IMR-90 (cell line): ENCODE results near the gene DNAJB9. TPM values are rescaled to one million over a fixed set of nuclear protein-coding genes. Genes with fewer than 3 reads are reported as not detected.

Source experiments
- ATAC-seq: fragments of 200-7000 bp; cut with Tn5 transposase; 2 replicates; pipeline ENCODE4 v1.9.1; 2020; ENCODE audit warnings: low read depth, mild to moderate bottlenecking, moderate library complexity
- BruUV-seq: library from RNA; stranded (reverse); fragments of 400-500 nt; replicated peaks from 2 replicates; lab custom pipeline; 2021; lab: Mats Ljungman, UMichigan
- CTCF ChIA-PET: fragments of 300-600 bp; formaldehyde crosslinking; extraction: SDS; loops from one replicate; lab custom pipeline; 2021; ENCODE audit warnings: antibody characterized with exemption; lab: Yijun Ruan, JAX
- POLR2A ChIA-PET: fragments of 300-600 bp; sonication (Branson Sonifier 250); formaldehyde crosslinking; loops from one replicate; lab custom pipeline; 2022; ENCODE audit warnings: antibody characterized with exemption; ENCODE audit not compliant: unreplicated experiment; lab: Charles Lee
- DNase-seq: peaks from one replicate; pipeline ENCODE4 v3.0.0; 2013
- H2AFZ ChIP-seq: replicated peaks from 2 replicates; pipeline ENCODE3; 2013; ENCODE audit warnings: low read length, mild to moderate bottlenecking; ENCODE audit not compliant: poor library complexity
- H2AK5ac ChIP-seq: 2 replicates; pipeline ENCODE4 v1.6.1; 2013; ENCODE audit warnings: low read depth, low read length, inconsistent platforms
- H2AK9ac ChIP-seq: replicated peaks from 2 replicates; pipeline ENCODE3; 2013; ENCODE audit warnings: mild to moderate bottlenecking, low read depth, low read length, moderate library complexity; ENCODE audit not compliant: poor library complexity
- H2BK120ac ChIP-seq: 2 replicates; pipeline ENCODE4 v1.6.1; 2013; ENCODE audit warnings: low read depth, low read length, inconsistent platforms
- H2BK15ac ChIP-seq: 3 replicates; pipeline ENCODE4 v1.6.1; 2013; ENCODE audit warnings: low read depth, low read length, inconsistent platforms
- H2BK20ac ChIP-seq: 2 replicates; pipeline ENCODE4 v1.6.1; 2013; ENCODE audit warnings: low read depth, mild to moderate bottlenecking, inconsistent platforms, low read length, moderate library complexity
- H2BK5ac ChIP-seq: 2 replicates; pipeline ENCODE4 v1.6.1; 2013; ENCODE audit warnings: mild to moderate bottlenecking, low read depth, low read length, inconsistent platforms; ENCODE audit not compliant: poor library complexity, severe bottlenecking
- H3K14ac ChIP-seq: replicated peaks from 2 replicates; pipeline ENCODE4 v1.6.1; 2013; ENCODE audit warnings: low read depth, low read length, inconsistent platforms
- H3K18ac ChIP-seq: 2 replicates; pipeline ENCODE4 v1.6.1; 2013; ENCODE audit warnings: low read depth, low read length, control low read depth
- H3K23ac ChIP-seq: 2 replicates; pipeline ENCODE4 v1.6.1; 2013; ENCODE audit warnings: low read depth, low read length, inconsistent platforms
- H3K27ac ChIP-seq: 2 replicates; pipeline ENCODE4 v1.5.1; 2013; ENCODE audit warnings: mild to moderate bottlenecking, control low read depth, low read length; ENCODE audit not compliant: insufficient read depth
- H3K27me3 ChIP-seq: 2 replicates; pipeline ENCODE4 v1.6.1; 2013; ENCODE audit warnings: low read length; ENCODE audit not compliant: control insufficient read depth, insufficient read depth
- H3K36me3 ChIP-seq: 2 replicates; pipeline ENCODE4 v1.6.1; 2013; ENCODE audit warnings: low read length, mixed read lengths; ENCODE audit not compliant: control insufficient read depth, insufficient read depth
- H3K4ac ChIP-seq: 2 replicates; pipeline ENCODE4 v1.6.1; 2013; ENCODE audit warnings: low read depth, low read length, inconsistent platforms
- H3K4me1 ChIP-seq: 2 replicates; pipeline ENCODE4 v1.6.1; 2013; ENCODE audit warnings: low read length, mixed read lengths; ENCODE audit not compliant: control insufficient read depth, insufficient read depth
- H3K4me2 ChIP-seq: 2 replicates; pipeline ENCODE4 v1.6.1; 2013; ENCODE audit warnings: low read depth, mild to moderate bottlenecking, control low read depth, low read length, moderate library complexity
- H3K4me3 ChIP-seq: 2 replicates; pipeline ENCODE4 v1.5.1; 2013; ENCODE audit warnings: low read depth, mild to moderate bottlenecking, control low read depth, low read length, moderate library complexity; ENCODE audit not compliant: insufficient read depth
- H3K56ac ChIP-seq: 2 replicates; pipeline ENCODE4 v1.6.1; 2013; ENCODE audit warnings: low read length, inconsistent platforms; ENCODE audit not compliant: insufficient read depth; ENCODE audit errors: extremely low read depth
- H3K79me1 ChIP-seq, 2 experiments: 2 replicates each; pipeline ENCODE4 v1.6.1; 2013; ENCODE audit warnings: low read length in 2 of 2, inconsistent platforms in 1 of 2, low read depth in 1 of 2
- H3K9ac ChIP-seq: 2 replicates; pipeline ENCODE4 v1.6.1; 2013; ENCODE audit warnings: low read depth, low read length, control low read depth
- H3K9me1 ChIP-seq: 2 replicates; pipeline ENCODE4 v1.6.1; 2013; ENCODE audit warnings: low read length, inconsistent platforms; ENCODE audit not compliant: insufficient read depth
- H3K9me3 ChIP-seq: 2 replicates; pipeline ENCODE4 v1.6.1; 2013; ENCODE audit warnings: low read length; ENCODE audit not compliant: control insufficient read depth, insufficient read depth
- H4K20me1 ChIP-seq: 2 replicates; pipeline ENCODE4 v1.6.1; 2013; ENCODE audit warnings: low read length, inconsistent platforms; ENCODE audit not compliant: insufficient read depth
- H4K5ac ChIP-seq: 2 replicates; pipeline ENCODE4 v1.6.1; 2013; ENCODE audit warnings: mild to moderate bottlenecking, low read depth, low read length, control low read depth
- H4K8ac ChIP-seq, 2 experiments: 2 replicates each; pipeline ENCODE4 v1.6.1; 2013; ENCODE audit warnings: low read depth in 2 of 2, low read length in 2 of 2, control low read depth in 1 of 2, inconsistent platforms in 1 of 2
- H4K91ac ChIP-seq: 2 replicates; pipeline ENCODE4 v1.6.1; 2013; ENCODE audit warnings: low read depth, low read length, inconsistent platforms; ENCODE audit not compliant: insufficient read depth
- BHLHE40 ChIP-seq: fragments of 150-350 bp; IDR thresholded peaks from 2 replicates; pipeline ENCODE4 v1.6.1; 2016; ENCODE audit warnings: mild to moderate bottlenecking, low read depth, low read length
- CEBPB ChIP-seq: IDR thresholded peaks from 2 replicates; pipeline ENCODE4 v1.6.1; 2012; ENCODE audit warnings: low read depth, low read length, improper control_type of control experiment
- CHD1 ChIP-seq: IDR thresholded peaks from 2 replicates; pipeline ENCODE4 v1.6.1; 2012; ENCODE audit warnings: low read depth, low read length, improper control_type of control experiment
- FOS ChIP-seq: fragments of 150-350 bp; IDR thresholded peaks from 2 replicates; pipeline ENCODE4 v1.6.1; 2016; ENCODE audit warnings: low read depth, low read length
- MAFK ChIP-seq: IDR thresholded peaks from 2 replicates; pipeline ENCODE4 v1.6.1; 2012; ENCODE audit warnings: low read depth, low read length, improper control_type of control experiment
- MAZ ChIP-seq: IDR thresholded peaks from 2 replicates; pipeline ENCODE4 v1.6.1; 2012; ENCODE audit warnings: low read depth, mild to moderate bottlenecking, low read length, improper control_type of control experiment, moderate library complexity, borderline replicate concordance
- MXI1 ChIP-seq: IDR thresholded peaks from 2 replicates; pipeline ENCODE4 v1.6.1; 2012; ENCODE audit warnings: low read depth, mild to moderate bottlenecking, low read length, moderate library complexity, borderline replicate concordance
- NFE2L2 ChIP-seq: fragments of 150-350 bp; IDR thresholded peaks from 2 replicates; pipeline ENCODE4 v1.6.1; 2016; ENCODE audit warnings: low read depth, mild to moderate bottlenecking, low read length
- POLR2A ChIP-seq: IDR thresholded peaks from 2 replicates; pipeline ENCODE4 v1.6.1; 2012; ENCODE audit warnings: mild to moderate bottlenecking, low read depth, low read length
- RAD21 ChIP-seq: IDR thresholded peaks from 2 replicates; pipeline ENCODE4 v1.6.1; 2012; ENCODE audit warnings: low read length, improper control_type of control experiment
- RCOR1 ChIP-seq: IDR thresholded peaks from 2 replicates; pipeline ENCODE4 v1.6.1; 2012; ENCODE audit warnings: mild to moderate bottlenecking, low read length, improper control_type of control experiment; ENCODE audit not compliant: insufficient replicate concordance
- RFX5 ChIP-seq: IDR thresholded peaks from 2 replicates; pipeline ENCODE4 v1.8.0; 2012; ENCODE audit warnings: low read depth, mild to moderate bottlenecking, low read length, moderate library complexity
- SMC3 ChIP-seq: fragments of 150-350 bp; IDR thresholded peaks from 2 replicates; pipeline ENCODE4 v1.6.1; 2016; ENCODE audit warnings: low read depth, mild to moderate bottlenecking, antibody characterized with exemption, low read length, moderate library complexity
- WGBS, 2 experiments: methylation state at CpG; one replicate each; pipeline versions ENCODE4 v1.1.5 to v1.1.7; 2013; ENCODE audit warnings: missing lambda C conversion rate in 2 of 2; ENCODE audit not compliant: insufficient read length in 1 of 2; ENCODE audit errors: extremely low coverage in 2 of 2; 5-methylcytosine and 5-hydroxymethylcytosine counted together
- dilution Hi-C: fragments of 300-500 bp; cut with HindIII; formaldehyde crosslinking; loops from one replicate; pipeline ENCODE4 v1.14.3; 2018; ENCODE audit warnings: low sequenced_read_pairs; ENCODE audit not compliant: unreplicated experiment
- in situ Hi-C: fragments of 300-500 bp; cut with MboI; formaldehyde crosslinking; loops from 3 replicates; pipeline ENCODE4 v1.14.3; 2019; ENCODE audit warnings: low sequenced_read_pairs, inconsistent platforms, mixed read lengths
- intact Hi-C: fragments of 100-400 bp; cut with micrococcal nuclease; formaldehyde crosslinking; loops from 2 replicates; pipeline ENCODE4 v1.10.0; 2022
- polyA plus RNA-seq, 3 experiments: library from polyadenylated mRNA; depleted of rRNA; stranded (reverse); fragments of >200 nt; gene quantifications; 2 replicates each; pipeline ENCODE4 v1.2.3, GENCODE V29; 2012; ENCODE audit warnings: low replicate concordance in 1 of 3
- total RNA-seq: library from RNA; depleted of rRNA; stranded (reverse); fragments of >200 nt; gene quantifications from 2 replicates; pipeline ENCODE4 v1.2.3, GENCODE V29; 2012
- TF ChIP-seq, protein P1 (sequence below): fragments of 150-350 bp; IDR thresholded peaks from 2 replicates; pipeline ENCODE4 v1.6.1; 2016; ENCODE audit warnings: low read depth, mild to moderate bottlenecking, low read length, moderate library complexity, borderline replicate concordance
- TF ChIP-seq, protein P2 (sequence below): fragments of 150-350 bp; IDR thresholded peaks from 2 replicates; pipeline ENCODE4 v1.6.1; 2017; ENCODE audit warnings: mild to moderate bottlenecking, antibody characterized with exemption, low read length, low read depth
- TF ChIP-seq, protein P3 (sequence below): conservative IDR thresholded peaks from 2 replicates; pipeline ENCODE4 v1.5.1; 2012; ENCODE audit warnings: mild to moderate bottlenecking, low read depth, low read length, improper control_type of control experiment

DNAJB9 gene
- total and polyA plus RNA-seq, 2 of the 4 experiments (the other 2 are of a cell fraction) = 3.8 to 44.6 TPM

DNA sequence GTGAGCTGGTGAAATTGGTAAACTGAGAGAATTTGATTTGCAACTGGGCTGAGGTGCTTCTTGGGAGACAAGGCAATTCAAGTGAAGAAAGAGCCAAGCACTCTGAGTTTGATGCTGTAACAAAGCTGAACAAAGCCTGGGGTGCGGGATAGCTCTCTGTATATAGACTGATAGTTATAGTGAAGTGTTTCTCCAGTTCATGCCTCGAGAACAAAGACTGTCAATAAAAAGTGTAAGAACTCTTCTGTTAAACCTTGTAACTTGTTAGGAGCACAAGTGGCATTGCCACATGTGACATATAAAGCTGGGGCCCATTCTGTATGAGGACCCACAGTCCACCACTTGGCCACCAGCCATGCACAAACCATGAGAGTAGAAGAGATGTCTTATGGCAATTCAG lies 32.4 kb upstream of the DNAJB9 start:
- BruUV-seq = no TSS peak
- CTCF ChIA-PET = no interaction called here
- POLR2A ChIA-PET = no interaction called here

More for the DNA sequence above, 32.4 kb upstream of the DNAJB9 start:
- no peak for ATAC-seq
- Histone ChIP-seq H3K56ac (no peak overlapping the region), H2AK5ac (no peak overlapping the region), H3K9me3 (no peaks in the 10 kb centered on the region), H2BK5ac (no peak overlapping the region), H2BK20ac (no peak overlapping the region), H2BK15ac (no peak overlapping the region), H2BK120ac (no peak overlapping the region), H3K4me1 (no peaks in the 10 kb centered on the region), H4K91ac (no peak overlapping the region), H3K27ac (no peak overlapping the region), H4K5ac (no peak overlapping the region), H3K36me3 (no peaks in the 10 kb centered on the region), H3K79me1 (no peaks in the 10 kb centered on the region), H3K4me2 (no peak overlapping the region), H3K4me3 (no peak overlapping the region), H3K9ac (no peak overlapping the region), H3K23ac (no peak overlapping the region), H2AFZ (no peak overlapping the region), H3K14ac (no peak overlapping the region), H4K8ac (no peak overlapping the region), H4K20me1 (no peaks in the 10 kb centered on the region), H3K27me3 (no peaks in the 10 kb centered on the region), H2AK9ac (no peak overlapping the region), H3K4ac (no peak overlapping the region), H3K18ac (no peak overlapping the region), H3K9me1 (no peaks in the 10 kb centered on the region)
- 60% methylated on average over 2 of the region's 2 CpGs; no CpG with 5 or more reads in 1 of the 2 experiments for WGBS, 2 experiments
- in situ Hi-C loops (no loop called here), intact Hi-C loops (no loop called here), dilution Hi-C loops (no loop called here)
- no peak for DNase-seq
- no peak for TF ChIP-seq FOS
- TF ChIP-seq, protein P1, sequence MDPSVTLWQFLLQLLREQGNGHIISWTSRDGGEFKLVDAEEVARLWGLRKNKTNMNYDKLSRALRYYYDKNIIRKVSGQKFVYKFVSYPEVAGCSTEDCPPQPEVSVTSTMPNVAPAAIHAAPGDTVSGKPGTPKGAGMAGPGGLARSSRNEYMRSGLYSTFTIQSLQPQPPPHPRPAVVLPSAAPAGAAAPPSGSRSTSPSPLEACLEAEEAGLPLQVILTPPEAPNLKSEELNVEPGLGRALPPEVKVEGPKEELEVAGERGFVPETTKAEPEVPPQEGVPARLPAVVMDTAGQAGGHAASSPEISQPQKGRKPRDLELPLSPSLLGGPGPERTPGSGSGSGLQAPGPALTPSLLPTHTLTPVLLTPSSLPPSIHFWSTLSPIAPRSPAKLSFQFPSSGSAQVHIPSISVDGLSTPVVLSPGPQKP = no peak
- no peak for TF ChIP-seq CHD1
- TF ChIP-seq NFE2L2 = no peak
- no peak for TF ChIP-seq MAFK
- TF ChIP-seq RCOR1 = no peak
- no peak for TF ChIP-seq CEBPB
- no peak for TF ChIP-seq RAD21
- TF ChIP-seq BHLHE40 = no peak
- TF ChIP-seq MXI1 = no peak
- TF ChIP-seq MAZ = no peak
- no peak for TF ChIP-seq SMC3
- TF ChIP-seq, protein P2, sequence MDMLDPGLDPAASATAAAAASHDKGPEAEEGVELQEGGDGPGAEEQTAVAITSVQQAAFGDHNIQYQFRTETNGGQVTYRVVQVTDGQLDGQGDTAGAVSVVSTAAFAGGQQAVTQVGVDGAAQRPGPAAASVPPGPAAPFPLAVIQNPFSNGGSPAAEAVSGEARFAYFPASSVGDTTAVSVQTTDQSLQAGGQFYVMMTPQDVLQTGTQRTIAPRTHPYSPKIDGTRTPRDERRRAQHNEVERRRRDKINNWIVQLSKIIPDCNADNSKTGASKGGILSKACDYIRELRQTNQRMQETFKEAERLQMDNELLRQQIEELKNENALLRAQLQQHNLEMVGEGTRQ = no peak
- no peak for TF ChIP-seq RFX5
- no peak for TF ChIP-seq POLR2A
- TF ChIP-seq, protein P3, sequence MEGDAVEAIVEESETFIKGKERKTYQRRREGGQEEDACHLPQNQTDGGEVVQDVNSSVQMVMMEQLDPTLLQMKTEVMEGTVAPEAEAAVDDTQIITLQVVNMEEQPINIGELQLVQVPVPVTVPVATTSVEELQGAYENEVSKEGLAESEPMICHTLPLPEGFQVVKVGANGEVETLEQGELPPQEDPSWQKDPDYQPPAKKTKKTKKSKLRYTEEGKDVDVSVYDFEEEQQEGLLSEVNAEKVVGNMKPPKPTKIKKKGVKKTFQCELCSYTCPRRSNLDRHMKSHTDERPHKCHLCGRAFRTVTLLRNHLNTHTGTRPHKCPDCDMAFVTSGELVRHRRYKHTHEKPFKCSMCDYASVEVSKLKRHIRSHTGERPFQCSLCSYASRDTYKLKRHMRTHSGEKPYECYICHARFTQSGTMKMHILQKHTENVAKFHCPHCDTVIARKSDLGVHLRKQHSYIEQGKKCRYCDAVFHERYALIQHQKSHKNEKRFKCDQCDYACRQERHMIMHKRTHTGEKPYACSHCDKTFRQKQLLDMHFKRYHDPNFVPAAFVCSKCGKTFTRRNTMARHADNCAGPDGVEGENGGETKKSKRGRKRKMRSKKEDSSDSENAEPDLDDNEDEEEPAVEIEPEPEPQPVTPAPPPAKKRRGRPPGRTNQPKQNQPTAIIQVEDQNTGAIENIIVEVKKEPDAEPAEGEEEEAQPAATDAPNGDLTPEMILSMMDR = no peak
